ENCODE measurements around the gene FGFBP2. TPM values are rescaled to one million over a fixed set of nuclear protein-coding genes. Genes with fewer than 3 reads are reported as not detected.

Gene FGFBP2
- total and polyA plus RNA-seq, 2 donors from 2014 or later, result 0.72 TPM; not detected in 1

GRCh38 chr4:16007471-16008095 is 44.6 kb upstream of the FGFBP2 start:
- no peaks in the 10 kb centered on the region for H3K4me1 ChIP-seq (ENCODE audit: control insufficient read depth in 2 of 3, insufficient read depth in 2 of 3, low read depth in 1 of 3, low read length in 3 of 3)
- no peaks in the 10 kb centered on the region for H3K27me3 ChIP-seq (ENCODE audit: control insufficient read depth, insufficient read depth, low read length)
- FAIRE-seq (no peak), DNase-seq (no peak)
- H3K9ac ChIP-seq (ENCODE audit: low read length in 3 of 3), result no peak overlapping the region
- no peaks in the 10 kb centered on the region for H3K9me3 ChIP-seq (ENCODE audit: control insufficient read depth in 2 of 3, insufficient read depth in 1 of 3, low read length in 3 of 3)
- H3K36me3 ChIP-seq (ENCODE audit: control insufficient read depth in 2 of 3, insufficient read depth in 3 of 3, low read length in 3 of 3), result peaks cover 0 to 3% (median 0%) of the 10 kb centered on the region in 3 donors
- TF ChIP-seq CTCF (IDR thresholded peaks at IDR 0.05; ENCODE audit: borderline replicate concordance, extremely low read depth, insufficient read depth), result no peak
- intact Hi-C loops (cut with DNase I), result no loop called here
- no peak overlapping the region for H3K4me3 ChIP-seq (ENCODE audit: low read length in 3 of 3)
- H3K27ac ChIP-seq (ENCODE audit: low read depth in 2 of 2, low read length in 2 of 2), result no peak overlapping the region

GRCh38 chr4:16006771-16007446 is 43.9 kb upstream of the FGFBP2 start:
- no peak for TF ChIP-seq CTCF (IDR thresholded peaks at IDR 0.05; ENCODE audit: borderline replicate concordance, extremely low read depth, insufficient read depth)
- no peak for DNase-seq
- Histone ChIP-seq H3K27ac (ENCODE audit: low read depth in 2 of 2, low read length in 2 of 2) (no peak overlapping the region), H3K4me3 (ENCODE audit: low read length in 3 of 3) (no peak overlapping the region), H3K9me3 (ENCODE audit: control insufficient read depth in 2 of 3, insufficient read depth in 1 of 3, low read length in 3 of 3) (no peaks in the 10 kb centered on the region), H3K27me3 (ENCODE audit: control insufficient read depth, insufficient read depth, low read length) (no peaks in the 10 kb centered on the region), H3K4me1 (ENCODE audit: control insufficient read depth in 2 of 3, insufficient read depth in 2 of 3, low read depth in 1 of 3, low read length in 3 of 3) (no peaks in the 10 kb centered on the region), H3K9ac (ENCODE audit: low read length in 3 of 3) (no peak overlapping the region), H3K36me3 (ENCODE audit: control insufficient read depth in 2 of 3, insufficient read depth in 3 of 3, low read length in 3 of 3) (peaks cover 0 to 3% (median 0%) of the 10 kb centered on the region in 3 donors)
- intact Hi-C loops (cut with DNase I), result no loop called here
- no peak for FAIRE-seq

GRCh38 chr4:16005676-16006075 is 42.7 kb upstream of the FGFBP2 start:
- FAIRE-seq (no peak), DNase-seq (no peak)
- Histone ChIP-seq H3K27me3 (ENCODE audit: control insufficient read depth, insufficient read depth, low read length) (no peaks in the 10 kb centered on the region), H3K4me3 (ENCODE audit: low read length in 3 of 3) (no peak overlapping the region), H3K27ac (ENCODE audit: low read depth in 2 of 2, low read length in 2 of 2) (no peak overlapping the region), H3K9ac (ENCODE audit: low read length in 3 of 3) (no peak overlapping the region), H3K4me1 (ENCODE audit: control insufficient read depth in 2 of 3, insufficient read depth in 2 of 3, low read depth in 1 of 3, low read length in 3 of 3) (peaks cover 0 to 2% (median 0%) of the 10 kb centered on the region in 3 donors), H3K36me3 (ENCODE audit: control insufficient read depth in 2 of 3, insufficient read depth in 3 of 3, low read length in 3 of 3) (no peaks in the 10 kb centered on the region), H3K9me3 (ENCODE audit: control insufficient read depth in 2 of 3, insufficient read depth in 1 of 3, low read length in 3 of 3) (no peaks in the 10 kb centered on the region)
- no peak for TF ChIP-seq CTCF (IDR thresholded peaks at IDR 0.05; ENCODE audit: borderline replicate concordance, extremely low read depth, insufficient read depth)
- intact Hi-C loops (cut with DNase I), result no loop called here
